ENCODE results near the gene CAV1.

CAV1 gene

DNA sequence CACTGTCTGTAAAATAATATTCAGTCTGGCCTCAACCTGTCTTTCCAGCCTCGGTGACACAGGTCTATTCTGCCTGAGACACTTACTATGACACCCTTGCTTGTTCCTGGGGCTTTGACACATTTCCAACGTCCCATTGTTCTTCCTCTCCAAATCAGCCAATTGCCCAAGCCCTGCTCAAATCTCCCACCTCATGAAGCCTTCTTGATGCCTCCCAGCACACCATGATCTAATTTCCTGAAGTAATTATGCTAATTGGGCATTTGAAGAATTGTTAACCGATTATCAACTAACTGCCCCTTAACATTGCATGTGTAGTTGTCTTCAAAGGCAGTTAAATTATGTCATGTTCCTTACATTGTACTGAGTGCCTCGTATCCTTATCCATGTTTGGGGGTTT is 33.1 kb downstream of the CAV1 start:
- DNase-seq (ENCODE audit: low spot score): no peak

DNA sequence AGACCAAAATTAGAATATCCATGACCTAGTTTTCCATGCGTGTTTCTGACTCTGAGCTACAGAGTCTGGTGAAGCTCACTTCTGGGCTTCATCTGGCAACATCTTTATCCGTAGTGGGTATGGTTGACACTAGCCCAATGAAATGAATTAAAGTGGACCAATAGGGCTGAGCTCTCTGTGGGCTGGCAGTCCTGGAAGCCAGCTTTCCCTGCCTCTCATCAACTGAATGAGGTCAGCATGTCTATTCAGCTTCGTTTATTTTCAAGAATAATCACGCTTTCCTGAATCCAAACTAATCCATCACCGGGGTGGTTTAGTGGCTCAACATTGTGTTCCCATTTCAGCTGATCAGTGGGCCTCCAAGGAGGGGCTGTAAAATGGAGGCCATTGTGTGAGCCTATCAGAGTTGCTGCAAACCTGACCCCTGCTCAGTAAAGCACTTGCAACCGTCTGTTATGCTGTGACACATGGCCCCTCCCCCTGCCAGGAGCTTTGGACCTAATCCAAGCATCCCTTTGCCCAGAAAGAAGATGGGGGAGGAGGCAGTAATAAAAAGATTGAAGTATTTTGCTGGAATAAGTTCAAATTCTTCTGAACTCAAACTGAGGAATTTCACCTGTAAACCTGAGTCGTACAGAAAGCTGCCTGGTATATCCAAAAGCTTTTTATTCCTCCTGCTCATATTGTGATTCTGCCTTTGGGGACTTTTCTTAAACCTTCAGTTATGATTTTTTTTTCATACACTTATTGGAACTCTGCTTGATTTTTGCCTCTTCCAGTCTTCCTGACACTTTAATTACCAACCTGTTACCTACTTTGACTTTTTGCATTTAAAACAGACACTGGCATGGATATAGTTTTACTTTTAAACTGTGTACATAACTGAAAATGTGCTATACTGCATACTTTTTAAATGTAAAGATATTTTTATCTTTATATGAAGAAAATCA is 35.5 kb downstream of the CAV1 start:
- DNase-seq (ENCODE audit: low spot score): peak; percentile 2

DNA sequence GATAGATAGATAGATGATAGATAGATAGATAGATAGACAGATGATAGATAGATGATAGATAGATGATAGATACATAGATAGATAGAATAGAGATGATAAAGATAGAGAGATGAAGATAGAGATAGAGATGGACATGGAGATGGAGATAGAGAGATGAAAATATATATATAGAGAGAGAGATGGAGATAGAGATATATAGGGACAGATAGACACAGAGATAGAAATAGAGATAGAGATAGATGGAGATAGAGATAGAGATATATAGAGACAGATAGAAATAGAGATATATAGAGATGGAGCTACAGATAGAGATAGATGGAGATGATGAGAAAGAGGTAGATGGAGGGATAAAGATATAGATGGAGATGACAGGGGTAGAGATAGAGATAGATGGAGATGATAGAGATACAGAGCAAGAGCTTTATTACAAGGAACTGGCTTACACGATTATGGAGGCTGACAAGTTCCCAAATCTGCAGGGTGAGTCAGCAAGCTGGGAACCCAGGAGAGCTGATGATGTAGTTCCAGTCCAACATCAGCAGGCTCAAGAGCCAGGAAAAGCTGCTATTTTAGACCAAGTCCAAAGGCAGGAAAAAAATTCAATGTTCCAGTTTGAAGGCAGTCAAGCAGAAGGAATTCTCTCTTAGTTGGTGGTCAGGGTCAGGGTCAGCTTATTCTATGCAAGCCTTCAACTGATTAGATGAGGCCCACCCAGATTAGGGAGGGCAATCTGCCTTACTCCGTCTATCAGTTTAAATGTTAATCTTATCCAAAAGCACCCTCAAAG is 37.1 kb downstream of the CAV1 start:
- DNase-seq (ENCODE audit: low spot score): no peak

DNA sequence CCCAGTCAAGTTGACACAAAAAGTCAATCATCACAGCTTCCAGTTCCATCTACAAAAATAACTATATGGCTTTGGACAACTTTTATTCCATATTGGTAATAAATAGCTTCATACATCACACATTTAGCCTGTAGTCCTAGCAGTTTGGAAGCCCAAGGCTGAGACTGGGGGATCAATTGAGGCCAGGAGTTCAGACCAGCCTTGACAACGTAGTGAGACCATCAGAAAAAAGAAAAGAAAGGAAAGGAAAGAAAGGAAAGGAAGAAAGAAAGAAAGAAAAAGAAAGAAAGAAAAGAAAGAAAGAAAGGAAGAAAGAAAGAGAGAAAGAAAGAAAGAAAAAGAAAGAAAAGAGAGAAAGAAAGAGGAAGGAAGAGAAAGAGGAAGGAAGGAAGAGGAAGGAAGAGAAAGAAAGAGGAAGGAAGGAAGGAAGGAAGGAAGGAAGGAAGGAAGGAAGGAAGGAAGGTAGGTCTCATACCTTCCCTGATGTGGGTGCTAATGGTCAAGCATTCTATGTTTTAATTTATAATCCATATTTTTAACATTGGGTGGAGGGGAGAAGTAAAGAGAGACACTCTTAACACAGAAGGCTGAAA is 37.8 kb downstream of the CAV1 start:
- no peak for DNase-seq (ENCODE audit: low spot score)

DNA sequence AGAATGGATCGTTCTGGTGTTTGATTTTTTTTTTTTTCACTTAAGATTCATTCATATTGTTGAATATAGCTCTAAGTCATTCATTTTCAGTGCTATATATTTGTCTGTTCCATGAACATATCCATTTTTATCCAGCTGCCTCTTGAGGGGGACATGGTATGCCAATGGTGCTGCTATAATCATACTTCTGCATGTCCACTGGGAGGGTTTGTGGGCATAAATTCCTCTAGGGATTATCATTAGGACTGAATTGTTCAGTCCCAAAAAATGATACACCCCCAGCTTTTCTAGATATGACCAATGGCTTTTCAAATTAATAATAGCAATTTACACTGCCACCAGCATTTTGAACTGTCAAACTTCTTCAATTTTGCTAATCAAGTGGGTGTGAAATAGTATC is 41.1 kb downstream of the CAV1 start:
- DNase-seq (ENCODE audit: low spot score): no peak

DNA sequence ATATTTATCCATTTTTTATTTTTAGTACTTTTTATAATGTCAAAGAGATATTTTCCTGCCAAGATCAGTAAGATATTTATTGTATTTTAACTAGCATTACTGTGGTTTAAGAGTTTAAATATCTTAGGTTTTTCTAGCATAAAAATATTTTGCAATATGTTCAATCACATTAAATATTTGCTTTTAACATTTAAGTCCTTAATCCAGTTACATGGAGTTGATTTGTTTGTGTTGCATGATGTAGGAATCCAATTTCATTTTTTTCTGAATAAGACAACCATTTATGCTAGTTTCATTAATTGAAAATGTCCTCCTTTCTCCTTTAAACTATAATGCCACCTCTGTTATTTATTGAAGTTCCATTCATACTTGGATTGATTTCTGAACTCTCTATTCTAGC is 41.8 kb downstream of the CAV1 start:
- no peak for DNase-seq (ENCODE audit: low spot score)

DNA sequence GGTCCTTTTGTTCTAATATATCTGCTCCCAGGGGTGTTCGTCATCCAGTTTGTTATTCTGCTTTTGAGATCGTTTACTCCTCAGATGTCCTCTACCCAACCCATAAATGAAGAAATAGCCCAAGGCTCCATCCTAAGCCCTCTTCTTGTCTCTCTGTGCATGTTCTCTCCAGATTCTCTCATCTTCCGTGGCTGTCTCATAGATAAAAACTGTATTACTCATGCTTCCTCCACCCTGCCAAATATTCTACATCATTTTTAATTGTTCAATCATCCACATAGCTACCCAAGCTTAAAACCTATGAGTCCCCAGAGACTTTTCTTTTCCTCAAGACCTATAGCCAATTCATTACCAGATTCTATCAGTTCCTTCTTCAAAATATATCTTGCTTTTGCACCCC is 44.9 kb downstream of the CAV1 start:
- no peak for DNase-seq (ENCODE audit: low spot score)

DNA sequence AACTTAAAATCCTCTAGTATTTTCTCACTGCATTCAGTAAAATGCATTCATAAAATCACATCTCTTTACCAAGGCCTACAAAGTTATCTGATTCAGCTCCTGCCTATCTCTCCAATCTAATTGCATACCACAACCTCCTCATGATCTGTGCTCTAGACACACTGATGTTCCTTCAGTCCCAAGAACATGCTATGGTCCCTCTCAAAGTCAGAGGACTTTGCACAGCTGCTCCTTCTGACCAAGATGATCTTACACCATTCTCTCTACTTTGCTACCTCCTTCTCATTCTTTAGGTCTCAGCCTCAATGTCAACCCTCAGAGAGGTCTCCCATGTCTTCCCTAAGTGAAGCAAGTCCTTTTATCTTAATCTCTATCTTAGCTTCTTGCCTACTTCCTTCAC is 45.5 kb downstream of the CAV1 start:
- DNase-seq (ENCODE audit: low spot score): no peak

DNA sequence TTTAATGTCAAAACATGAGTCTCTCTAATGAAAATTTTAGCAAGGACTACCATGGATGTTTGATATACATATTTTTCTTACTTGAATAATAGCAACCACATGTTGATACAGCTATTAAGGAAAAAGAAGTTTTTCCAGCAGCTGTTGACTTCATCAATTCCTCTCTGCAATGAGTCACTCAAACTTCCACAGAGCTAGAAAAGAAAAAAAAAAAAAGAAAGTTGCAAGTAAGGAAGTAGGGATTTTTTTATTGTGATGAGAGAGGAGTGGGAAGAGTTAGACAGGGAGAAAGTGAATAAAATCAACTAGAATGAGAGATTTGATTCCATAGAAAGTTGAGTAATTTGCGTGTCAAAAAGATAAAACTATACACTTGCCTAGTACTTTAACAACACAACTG is 46.2 kb downstream of the CAV1 start:
- DNase-seq (ENCODE audit: low spot score): no peak

DNA sequence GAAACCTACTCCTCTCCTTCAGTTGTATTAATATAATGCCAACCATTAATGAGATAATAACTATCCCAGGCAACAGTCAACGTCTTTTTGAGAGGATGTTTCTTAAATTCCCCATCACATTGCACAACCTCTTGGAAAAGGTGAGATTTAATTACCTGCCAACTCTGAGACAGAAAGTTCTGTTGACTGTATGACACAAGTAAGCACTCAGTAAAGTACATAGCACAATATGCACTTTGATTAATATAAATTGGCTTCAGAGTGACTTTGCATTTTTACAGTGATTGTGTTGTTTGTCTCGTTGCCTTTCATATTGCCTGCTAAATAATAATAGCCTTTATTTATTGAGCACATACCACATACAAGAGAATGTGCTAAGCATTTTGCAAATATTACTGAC is 46.7 kb downstream of the CAV1 start:
- no peak for DNase-seq (ENCODE audit: low spot score)

DNA sequence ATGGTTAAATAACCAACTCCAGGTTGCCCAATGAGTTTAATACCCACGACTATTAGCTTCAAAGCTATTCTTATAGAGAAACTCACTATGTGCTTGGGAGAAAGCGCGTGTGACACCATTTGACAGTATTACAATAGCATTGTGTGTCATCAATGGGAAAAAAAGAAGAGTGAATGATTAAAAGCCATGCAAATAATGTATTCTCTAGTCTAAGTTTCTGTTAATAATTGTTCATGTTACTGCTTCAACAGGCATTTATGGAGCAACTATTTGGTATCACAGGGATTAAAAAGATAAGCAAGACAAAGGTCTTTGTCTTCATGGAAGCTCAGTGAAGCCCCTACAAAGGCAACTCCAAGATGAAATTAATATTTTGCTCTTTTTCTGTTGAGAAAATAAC is 47.2 kb downstream of the CAV1 start:
- DNase-seq (ENCODE audit: low spot score): no peak

DNA sequence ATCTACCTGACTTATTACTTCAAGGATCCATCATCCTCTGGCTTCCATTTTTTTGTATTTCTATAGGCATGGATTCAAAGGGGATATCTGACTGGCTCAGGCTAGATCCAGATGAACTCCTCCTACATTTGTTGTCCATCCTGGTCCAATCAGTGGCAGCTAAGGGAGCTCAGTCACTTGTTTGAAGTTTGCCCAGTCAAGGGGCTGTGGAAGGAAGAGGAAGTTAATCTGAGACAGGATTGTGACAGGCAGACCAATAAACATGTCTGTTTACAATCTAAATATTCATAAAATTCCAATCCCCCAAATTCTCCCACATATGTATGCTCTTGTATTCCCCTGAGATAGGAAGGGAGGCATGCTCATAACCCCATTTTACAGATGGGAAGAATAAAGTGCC is 48.7 kb downstream of the CAV1 start:
- DNase-seq (ENCODE audit: low spot score): no peak

DNA sequence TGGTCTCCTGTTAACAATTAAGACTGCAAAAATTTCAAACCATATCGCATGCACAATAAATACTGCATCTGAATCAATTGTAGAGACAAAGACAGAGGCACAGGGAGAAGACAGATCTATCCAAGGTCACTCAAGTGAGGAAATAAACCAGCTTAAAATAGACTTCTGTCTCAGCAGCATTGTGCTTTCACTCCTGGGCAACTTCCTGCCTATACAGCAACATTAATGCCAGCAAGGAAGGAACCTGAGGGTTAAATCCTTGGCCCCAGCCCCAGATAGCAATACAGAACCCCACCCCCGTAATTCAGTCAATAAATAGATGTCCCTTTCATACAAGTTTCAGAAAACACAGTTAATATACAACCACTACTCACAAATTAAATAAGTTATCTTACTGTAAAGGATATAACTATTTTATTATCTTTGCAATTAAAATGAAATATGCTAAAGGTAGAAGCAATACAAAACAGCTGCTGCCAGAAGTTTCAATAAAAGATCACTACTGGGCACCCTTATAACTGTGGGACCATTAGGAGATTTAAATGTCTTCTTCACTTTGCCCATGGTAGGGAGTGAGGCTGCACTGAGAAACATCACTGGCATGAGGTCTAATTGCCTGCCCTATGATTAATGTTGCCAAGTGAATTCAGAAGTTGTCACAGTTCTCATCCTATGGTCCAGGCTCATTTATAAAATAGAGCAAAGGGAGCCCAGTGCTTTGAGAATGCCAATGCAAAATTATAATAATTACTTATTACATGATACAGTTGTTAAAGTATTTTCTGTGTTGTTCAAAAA is 49.4 kb downstream of the CAV1 start:
- DNase-seq (ENCODE audit: low spot score): no peak

DNA sequence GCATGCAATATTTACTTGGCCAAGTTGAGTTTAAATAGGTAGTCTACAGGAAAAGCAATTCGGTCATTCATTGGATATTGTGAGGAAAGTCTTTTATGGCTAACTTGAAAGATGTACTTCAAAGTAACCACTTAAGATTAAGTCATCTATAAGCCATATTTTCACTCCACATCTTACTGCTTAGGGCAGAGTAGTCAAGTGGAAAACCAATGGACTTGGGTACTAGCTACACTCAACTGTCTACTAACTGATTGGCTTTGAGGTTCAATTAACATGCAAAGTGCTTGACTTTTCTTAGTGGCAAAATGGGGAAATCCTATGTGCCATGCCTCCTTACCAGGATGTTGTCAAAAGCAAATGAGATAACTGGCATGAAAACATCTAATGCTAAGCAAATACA is 51.0 kb downstream of the CAV1 start:
- no peak for DNase-seq (ENCODE audit: low spot score)

DNA sequence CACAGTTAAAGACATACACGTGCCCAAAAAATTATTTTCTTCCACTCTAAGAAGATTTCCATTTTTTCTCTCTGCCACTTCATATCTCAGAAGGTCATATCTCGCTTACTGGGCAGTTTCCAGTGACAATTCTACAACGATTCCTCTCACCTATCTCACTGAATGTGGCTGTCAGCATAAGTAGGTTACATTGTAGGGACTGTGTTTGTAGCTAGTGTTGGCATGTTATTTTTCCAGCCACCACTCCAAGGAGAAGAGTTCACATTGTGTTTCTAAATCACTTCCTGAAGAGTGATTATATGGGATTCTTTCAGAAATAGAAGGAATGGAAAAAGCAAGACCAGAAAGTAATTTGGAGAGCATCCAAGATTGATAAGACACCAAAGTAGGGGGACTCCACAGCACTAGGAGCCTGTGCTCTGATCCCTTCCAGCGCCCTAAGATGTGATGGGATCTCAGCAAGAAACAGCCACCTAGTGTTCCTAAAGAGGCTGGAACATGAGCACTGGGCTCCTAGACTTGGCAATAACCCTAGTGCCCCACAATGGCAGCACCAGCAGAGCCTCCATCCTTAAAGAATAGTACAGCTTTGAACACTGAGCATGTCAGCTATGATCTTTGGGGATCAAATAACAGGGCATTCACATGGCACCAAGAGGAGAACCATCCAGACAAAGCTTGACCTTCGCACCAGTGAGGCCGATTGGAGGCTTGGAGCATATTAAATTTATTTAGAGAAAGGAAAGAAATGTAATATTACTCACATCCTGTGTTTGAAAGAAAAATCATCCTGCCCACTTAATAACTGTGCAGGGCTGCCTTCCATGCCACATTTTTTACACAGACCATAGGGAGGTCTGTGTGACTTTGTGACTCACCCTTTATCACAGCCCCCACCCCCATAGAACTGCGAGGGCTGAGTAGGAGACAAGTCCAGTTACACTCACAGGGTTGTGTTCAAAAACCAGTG is 51.8 kb downstream of the CAV1 start:
- DNase-seq (ENCODE audit: low spot score): no peak

DNA sequence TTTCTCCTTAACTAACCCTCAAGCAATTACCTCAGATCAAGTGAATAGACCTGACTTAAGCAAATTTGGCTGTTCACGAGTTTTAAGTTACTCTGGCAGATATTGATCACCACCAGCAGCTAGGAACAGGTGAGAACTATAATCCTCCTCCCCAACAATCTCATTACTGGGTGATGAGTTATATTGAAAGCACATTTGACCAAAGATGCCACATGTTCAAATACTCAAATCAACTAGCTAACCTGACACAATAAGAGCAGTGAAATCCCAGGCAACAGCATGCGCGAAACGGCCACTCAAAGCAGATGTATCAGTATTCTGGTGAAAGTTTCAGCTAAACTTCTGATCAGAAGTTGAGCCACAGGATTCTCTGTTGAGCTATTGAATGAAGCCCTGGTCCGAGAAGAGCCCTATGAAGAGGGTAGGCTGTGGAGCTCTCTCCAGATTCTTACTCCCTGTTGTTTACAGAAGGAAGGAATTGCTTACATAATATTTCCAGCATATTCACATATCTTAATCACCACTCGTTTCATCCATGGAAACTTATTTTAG is 52.6 kb downstream of the CAV1 start:
- no peak for DNase-seq (ENCODE audit: low spot score)

DNA sequence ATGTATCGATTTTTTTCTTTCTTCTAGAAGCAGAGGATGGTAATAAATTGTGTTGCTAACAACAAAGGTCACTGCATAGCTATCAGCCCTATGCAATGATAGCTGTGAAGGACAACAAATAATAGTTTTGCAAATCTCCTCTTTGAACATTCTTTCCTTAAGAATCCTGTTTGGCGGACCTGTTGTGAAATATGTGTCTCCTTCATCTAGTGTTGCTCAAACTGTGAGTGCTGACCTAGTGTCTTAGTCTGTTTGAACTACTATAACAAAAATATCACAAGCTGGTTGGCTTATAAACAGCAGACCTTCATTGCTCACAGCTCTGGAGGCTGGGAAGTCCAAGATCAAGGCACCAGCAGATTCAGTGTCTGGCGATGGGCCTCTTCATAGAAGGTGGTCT is 53.7 kb downstream of the CAV1 start:
- no peak for DNase-seq (ENCODE audit: low spot score)

DNA sequence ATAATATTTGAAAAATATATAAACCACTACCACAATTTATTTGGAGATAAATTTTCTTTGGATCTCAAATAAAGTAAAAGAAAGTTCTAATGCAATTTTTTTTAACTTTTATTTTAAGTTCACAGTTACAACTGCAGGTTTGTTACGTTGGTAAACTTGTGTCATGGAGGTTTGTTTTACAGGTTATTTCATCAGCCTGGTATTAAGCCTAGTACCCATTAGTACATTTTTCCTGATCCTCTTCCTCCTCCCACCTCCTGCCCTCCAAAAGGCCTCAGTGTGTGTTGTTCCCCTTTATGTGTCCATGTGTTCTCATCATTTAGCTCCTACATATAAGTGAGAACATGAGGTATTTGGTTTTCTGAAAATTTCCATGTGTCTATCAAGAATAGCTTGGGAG is 54.5 kb downstream of the CAV1 start:
- DNase-seq (ENCODE audit: low spot score): no peak

DNA sequence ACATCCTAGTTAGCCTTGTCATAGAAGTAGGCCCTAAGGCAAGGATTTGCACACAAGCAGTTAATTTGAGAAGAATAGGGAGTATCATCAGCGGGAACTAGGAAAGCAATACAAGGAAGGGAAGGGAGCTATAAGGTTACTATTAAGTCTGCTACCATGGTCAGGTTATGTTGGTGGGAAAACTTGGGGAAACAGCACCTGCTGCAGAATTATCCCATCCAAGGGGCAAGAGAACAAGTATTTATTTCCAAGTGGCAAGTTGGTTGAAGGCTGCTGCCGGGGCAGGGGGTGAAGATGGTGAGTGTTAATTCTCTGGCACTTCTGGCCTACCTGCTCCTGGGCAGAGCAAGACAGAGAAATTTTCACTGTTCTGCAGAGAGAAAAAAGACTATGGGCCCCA is 55.0 kb downstream of the CAV1 start:
- no peak for DNase-seq (ENCODE audit: low spot score)

DNA sequence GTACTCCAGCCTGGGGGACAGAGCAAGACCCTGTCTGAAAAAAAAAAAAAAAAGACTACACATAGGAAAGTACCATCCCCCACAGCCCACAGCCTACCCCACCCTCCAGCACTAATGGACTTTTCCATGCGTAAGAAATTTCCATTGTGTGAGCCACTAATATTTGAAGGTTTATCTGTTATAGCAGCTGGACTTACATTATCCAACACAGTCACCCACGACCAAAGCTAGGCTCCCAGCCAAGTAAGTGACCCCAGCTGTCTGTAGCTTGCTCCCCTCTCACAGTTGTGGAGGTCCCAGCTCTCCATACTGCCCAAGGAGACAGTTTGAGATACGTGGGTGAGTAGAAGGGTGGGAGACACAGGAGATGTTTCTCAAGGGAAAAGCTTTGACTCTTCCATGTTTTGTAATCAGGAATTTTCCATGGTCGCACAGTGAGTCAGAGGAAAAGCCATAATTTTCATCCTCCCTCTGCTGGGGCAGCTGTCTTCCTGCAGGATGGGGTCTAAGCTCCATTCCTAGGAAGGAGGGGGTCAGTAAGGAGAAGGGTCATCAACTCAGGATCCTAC is 57.4 kb downstream of the CAV1 start:
- DNase-seq (ENCODE audit: low spot score): no peak

All from cerebellar cortex (tissue), 1 donor.